GM19023 (cell line): ENCODE results near the gene CFAP53.

ENCODE experiments used
- ATAC-seq: cut with Tn5 transposase; IDR thresholded peaks from one replicate; pipeline ENCODE4 v1.9.1; 2021; ENCODE audit warnings: mild to moderate bottlenecking, moderate library complexity; ENCODE audit not compliant: unreplicated experiment

The CFAP53 gene

DNA sequence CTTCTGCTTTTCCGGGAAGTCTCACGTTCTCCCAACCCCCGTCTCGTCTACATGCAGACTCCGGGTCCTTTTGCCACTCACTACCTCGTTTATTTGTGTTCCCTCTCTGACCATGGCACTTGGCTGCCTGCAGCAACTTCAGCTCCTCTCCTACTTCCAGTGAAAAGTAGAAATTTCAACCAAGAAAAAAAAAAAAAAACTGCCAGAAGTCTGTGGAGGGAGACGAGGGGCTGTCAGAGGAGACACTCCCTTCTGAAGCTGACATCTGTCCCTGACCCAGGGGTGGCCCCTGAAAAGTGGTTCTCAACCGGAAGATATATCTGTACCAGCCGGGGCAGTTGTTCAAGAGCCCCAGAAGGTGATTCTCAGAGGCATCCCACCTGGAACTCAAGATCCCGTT is 70.6 kb downstream of the CFAP53 start:
- ATAC-seq = no peak

DNA sequence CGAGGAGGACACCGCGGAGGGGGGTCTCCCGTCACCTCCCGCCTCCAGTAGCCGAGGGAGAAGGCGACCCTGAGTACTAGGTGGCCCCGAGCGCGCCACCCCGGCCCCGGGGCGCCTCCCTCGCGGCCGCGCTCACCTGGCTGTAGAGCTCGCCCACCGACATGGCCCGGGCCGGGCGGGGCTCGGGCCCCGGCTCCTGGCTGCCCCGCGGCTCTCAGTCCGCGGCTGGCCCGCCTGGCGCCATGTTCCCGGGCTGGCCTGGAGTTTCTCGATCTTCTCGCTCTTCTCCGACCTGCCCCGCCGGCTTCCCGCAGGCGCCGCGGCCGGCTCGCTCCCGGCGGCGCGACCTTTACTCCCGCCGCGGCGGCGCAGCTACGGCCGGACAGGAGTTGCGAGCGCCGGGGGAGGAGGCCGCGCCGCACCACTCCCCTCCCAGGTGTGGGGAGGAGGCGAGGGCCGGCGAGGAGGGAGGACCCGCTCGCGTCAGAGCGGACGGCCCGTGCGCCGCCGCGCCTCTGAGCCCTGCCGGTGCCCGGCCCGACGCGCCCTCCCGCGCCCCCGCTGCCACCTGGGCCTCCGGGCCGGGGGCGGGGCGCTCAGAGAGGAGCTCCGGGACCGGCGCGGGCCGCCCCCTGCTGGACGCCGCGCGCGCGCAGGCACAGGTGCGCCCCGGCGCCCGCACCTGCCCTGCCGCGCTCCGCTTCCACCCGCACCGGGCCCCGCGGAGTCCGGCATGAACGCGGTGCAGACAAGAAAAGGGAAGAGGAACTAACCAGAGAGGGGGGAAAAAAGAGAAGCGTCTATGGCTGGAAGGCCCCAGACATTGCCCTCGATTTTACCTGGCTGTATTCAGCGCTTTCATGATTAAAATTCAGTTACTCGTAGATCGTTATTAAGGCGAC is 71.4 kb downstream of the CFAP53 start, which contains the start of gene MYO5B:
MYO5B (minus strand) TSS at position 517 of the 902 bp plus-strand sequence; CDS start at position 163, 354 bp downstream.
- peak; percentile 86 for ATAC-seq

- no peak for ATAC-seq
Measured at GRCh38 chr18:50193796-50194630, 72.3 kb downstream of the CFAP53 start.

DNA sequence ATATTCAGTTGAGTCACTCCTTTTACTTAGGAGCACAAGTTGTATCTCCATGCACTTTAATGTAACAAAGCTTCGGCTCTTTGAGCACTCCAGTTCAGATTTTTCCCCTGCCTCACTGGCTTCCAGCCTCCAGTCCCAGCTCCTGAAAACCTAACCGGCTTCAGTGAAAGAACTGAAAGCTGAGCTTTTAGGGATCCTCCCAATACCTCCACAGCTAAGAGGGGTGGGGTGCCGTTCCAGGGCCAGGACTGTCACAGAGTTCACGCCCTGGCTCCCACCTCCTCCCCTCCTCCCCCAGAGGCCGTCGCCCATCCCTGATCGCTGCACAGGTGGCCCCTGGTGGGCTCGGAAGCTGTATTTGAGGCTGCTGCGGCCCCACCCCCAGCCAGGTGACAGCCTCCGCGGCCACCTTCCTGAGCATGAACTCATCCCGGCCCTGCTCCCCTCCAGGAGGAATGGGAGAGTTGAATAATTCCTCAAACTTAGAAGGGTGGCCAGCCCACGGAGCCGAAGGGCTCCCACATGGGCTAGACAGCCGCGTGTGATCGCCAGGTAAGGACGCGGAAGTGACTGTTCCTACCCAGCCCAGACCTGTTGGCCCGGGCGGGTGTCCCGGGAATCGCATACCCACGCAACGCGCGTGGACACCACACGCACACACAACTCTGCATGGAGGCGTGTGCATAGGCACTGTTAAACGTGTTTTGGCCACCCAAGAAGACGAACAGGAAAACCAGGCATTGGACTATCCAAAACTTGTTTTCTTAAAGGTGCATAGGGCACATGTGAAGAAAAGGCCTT is 73.1 kb downstream of the CFAP53 start:
- no peak for ATAC-seq

GRCh38 chr18:50190926-50191325 is 75.4 kb downstream of the CFAP53 start:
- no peak for ATAC-seq

DNA sequence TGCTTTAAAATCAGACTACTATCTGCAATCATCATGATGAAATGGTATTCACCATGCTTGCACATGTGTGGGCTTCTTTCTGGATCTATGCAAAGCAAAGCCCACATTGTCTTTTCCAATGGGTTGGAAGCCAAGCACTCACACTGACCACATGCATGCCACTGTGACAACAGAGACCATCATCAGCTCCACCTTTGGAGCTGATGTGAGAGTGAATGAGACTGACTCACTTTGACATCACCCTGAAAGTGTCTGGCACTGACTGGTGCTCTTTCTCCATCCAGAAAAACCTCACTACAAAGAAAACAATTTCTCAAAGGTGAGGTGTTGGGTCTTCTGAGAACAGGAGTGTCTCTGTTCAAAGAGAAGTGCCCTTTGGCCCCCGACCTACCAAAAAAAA is 76.1 kb downstream of the CFAP53 start:
- no peak for ATAC-seq

DNA sequence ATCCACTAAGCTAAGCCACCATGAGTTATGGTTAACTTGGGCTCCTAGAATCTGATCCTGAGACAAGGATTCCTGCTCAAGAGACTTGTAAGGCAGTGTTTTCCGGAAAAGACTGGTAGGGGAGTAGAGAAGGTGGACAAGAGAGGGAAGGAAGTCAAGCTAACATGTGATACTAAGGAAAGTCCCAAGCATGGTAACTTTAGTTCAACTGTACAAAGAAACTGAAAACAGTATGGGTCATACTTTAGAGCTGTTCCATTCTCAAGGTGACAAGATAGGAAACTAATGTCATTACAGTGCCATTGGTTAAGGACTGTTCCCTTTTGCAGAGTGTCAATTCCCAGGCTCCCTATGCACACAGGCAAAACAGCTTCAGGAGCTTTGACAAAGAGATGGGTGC is 77.1 kb downstream of the CFAP53 start:
- ATAC-seq = peak; percentile 81

DNA sequence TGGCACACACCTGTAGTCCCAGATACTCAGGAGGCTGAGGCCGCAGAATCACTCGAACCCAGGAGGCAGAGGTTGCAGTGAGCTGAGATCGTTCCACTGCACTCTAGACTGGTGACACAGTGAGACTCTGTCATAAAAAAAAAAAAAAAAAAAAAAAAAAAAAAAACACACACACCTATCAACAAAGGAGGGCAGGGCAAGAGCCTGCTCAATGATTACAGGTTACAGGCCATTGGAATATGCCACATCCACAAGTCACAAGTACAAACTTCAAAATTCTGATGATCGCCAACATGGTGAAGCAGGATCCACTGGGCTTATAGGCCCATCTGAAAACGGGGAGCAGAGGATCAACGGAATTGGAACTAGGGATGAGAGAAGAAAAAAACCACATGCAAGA is 77.6 kb downstream of the CFAP53 start:
- ATAC-seq = no peak

GRCh38 chr18:50187659-50188058 is 78.6 kb downstream of the CFAP53 start:
- no peak for ATAC-seq

DNA sequence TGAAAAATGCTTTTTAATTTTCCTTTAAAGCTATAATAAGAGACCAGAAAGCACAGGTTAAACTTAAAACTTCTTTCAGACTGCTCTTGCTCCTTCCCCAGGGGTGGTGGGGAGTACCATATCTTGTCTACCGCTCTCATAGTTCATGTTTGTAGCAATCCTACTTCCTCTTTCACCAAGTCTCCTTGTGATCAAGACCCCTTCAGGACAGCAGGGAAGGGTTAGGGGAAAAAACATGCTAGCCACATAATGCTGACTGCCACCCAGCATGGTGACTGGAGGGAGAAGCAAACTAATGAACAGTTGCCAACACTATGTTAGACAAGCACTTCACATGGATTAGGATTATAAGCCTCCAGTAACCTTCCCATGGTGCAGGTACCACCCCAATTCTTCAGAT is 79.9 kb downstream of the CFAP53 start:
- ATAC-seq = no peak

GRCh38 chr18:50183556-50183955 is 82.7 kb downstream of the CFAP53 start:
- ATAC-seq = no peak

DNA sequence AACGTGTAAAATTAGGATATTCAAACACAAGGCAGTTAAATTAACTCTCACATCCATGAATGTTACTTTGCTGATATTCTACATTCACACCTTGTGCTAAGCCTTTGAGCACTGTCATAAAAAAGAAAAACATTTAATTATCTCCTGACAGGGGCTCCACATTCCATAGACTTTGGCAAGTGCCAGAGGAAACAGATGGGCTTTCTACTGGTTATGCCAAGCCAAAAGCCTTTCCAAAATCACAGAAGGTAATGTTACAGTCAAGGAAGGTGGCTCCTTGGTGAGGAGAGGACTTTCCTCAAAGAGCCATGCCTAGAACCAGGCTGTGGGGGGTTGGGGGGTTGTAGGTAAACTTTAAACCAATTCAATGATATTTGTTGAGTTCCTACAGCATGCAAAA is 83.8 kb downstream of the CFAP53 start:
- ATAC-seq = no peak

DNA sequence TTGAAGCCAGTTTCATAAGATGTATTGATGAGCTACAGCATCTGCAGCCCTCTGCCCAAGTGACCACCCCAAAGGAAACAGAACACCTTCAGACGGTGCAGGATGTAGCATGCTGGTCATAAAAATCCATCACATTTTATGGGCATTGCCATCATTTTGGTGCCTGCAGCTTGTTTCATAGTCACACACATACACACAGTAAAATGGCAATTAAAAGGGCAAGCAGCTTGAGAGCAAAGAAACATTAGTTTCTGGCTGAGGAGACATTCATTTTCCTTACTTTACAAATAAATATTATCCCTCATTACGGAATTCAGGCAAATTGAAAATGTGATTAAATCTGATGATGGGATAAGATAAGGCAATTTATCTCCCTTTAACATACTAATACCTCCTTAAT is 84.7 kb downstream of the CFAP53 start:
- ATAC-seq = no peak

DNA sequence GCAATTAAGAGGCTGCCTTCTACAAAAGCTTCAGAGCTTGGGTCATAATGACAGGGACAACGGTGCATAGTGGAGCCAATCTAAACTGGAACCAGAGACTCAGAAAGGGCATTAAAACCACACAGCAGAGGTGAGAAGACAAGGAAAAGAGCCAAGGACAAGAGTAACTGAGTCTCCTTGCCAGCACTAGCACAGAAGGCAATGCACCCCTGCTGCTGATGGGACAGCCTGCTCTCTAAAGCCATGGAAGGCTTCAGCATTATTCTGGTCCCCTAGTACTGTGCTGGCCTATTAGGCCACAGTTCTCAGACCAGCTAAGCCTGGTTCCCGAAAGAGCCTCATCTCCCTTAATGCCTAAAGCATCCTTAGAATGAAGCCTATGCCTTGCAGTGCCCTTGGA is 86.8 kb downstream of the CFAP53 start:
- no peak for ATAC-seq

DNA sequence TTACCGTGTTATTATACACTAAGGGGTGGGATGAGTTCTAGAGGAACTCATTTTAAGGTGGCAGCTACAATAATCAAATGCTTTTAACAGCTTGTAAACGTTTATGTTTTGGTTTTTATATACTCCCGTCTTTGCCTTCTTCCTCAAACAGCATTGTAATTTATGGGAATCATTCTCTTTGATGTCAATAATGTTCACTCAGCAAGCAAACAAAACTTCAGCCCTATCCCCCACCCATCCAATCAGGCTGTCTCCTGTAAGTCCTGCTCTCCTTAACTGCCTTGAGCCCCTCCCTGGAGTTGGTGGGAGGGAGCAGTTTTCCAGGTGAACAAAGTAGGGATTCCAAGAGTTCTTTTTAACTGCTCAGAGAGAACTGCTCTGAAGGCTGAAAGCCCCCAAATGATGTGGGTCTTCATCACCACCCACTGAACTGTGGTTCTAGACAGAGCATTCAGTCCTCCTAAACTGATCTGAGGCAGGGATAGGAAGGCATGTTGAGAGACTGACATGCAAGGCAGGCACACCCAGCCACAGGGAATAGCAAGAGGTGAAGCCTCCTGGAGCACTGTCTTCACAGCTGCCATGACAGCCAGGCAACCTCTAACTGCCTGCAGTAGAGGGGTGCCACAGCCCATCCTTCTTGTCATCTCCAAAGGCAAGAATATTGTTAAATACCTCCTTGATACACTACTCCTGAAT is 88.9 kb downstream of the CFAP53 start:
- no peak for ATAC-seq
